AG09319 (cell line): ENCODE data around the gene SYTL5.

Source experiments
- DNase-seq: peaks from one replicate; pipeline ENCODE4 v3.0.0-alpha.2; 2010; ENCODE audit warnings: low read depth; ENCODE audit errors: extremely low read depth
- TF ChIP-seq, protein P1 (sequence below): IDR thresholded peaks from 2 replicates; pipeline ENCODE4 v1.5.1; 2011; ENCODE audit warnings: low read depth, mild to moderate bottlenecking, inconsistent platforms, low read length, moderate library complexity

SYTL5 gene

DNA sequence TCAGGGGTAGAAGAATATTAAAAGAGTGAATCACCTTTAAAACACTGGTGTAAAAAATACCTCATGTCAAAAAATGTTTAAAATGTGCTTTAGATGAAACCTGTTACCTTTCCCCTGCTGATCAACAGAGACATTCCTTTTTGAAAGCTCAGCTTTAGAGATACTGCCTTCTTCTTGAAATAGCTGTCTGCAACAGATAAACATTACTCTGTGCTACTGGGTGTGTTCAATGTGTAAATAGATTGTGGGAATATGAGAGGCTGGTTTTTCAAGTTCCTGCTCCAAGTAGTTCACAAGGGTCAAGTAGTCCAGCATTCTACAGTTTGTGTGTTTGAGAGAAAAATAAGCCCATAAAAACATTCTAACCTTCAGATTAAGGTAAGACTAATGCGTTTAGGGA, at the start of gene SYTL5:
Gene SYTL5 (plus strand): TSS at position 263 of the 400 bp plus-strand sequence. CDS start 27,337 bp downstream, outside the sequence.
- no peak for DNase-seq
- TF ChIP-seq, protein P1, sequence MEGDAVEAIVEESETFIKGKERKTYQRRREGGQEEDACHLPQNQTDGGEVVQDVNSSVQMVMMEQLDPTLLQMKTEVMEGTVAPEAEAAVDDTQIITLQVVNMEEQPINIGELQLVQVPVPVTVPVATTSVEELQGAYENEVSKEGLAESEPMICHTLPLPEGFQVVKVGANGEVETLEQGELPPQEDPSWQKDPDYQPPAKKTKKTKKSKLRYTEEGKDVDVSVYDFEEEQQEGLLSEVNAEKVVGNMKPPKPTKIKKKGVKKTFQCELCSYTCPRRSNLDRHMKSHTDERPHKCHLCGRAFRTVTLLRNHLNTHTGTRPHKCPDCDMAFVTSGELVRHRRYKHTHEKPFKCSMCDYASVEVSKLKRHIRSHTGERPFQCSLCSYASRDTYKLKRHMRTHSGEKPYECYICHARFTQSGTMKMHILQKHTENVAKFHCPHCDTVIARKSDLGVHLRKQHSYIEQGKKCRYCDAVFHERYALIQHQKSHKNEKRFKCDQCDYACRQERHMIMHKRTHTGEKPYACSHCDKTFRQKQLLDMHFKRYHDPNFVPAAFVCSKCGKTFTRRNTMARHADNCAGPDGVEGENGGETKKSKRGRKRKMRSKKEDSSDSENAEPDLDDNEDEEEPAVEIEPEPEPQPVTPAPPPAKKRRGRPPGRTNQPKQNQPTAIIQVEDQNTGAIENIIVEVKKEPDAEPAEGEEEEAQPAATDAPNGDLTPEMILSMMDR: no peak

DNA sequence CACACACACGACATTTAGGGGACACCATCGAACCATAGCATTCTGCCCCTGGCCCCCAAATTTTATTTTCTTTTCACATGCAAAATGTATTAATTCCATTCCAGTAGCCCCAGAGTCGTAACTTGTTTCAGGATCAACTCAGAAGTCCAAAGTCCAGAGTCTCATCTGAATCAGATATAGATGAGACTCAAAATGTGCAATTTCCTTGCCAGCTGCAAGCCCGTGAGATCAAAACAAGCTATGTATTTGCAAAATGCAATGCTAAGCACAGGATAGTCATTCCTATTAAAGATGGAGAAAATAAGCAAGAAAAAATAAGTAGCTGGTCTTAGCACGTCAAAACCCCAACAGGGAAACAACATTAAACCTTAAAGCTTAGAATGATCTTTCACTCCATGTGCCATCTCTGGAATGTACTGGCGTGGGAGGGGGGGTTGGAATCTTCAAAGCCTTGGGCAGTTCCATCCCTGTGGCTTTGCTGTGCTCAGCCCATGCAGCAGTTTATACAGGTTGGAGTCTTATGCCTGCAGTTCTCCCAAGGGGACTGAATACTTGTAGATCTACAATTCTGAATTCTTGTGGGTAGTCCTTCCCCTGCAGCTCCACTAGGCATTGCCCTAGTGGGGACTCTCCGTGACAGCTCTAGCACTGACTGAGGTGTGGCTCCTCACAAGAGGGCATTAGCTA, 47.7 kb upstream of the SYTL5 start:
- TF ChIP-seq, protein P1: no peak
- no peak for DNase-seq

DNA sequence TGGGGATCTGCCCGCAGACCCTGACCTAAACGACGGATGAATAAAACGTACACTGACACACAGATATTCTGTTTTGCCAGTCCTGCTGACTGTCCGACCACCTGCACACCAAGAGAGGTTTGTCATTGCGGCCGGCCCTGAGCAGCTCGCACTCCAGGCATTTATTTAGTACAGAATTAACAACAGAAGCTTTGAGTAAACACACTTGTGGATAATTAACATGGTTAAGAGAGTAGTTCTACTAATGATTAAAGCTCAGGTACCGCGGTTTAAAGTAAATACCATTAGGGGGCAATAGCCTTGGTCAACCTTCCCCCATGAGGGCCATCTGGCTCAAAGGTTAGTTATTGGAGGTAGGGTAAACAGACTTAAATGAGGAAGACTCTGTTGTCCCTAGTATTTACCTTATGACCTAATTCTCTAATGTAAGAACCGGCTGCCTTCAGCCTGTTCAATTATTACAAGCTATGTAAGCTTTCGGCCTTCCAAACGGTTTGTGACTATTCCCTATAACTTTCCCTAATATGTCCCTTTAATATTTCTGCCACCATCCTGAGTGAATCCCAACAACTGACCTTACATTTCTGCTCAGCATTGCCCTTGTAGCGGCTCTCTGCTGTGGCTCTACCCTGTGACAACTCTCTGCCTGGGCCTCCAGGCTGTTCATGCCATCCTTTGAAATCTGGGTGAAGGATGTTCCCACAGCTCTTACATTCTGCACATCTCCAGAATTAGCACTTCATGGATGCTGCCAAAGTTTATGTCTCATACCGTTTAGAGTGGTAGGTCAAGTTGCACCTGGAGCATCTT, 46.9 kb upstream of the SYTL5 start:
- TF ChIP-seq, protein P1: no peak
- no peak for DNase-seq

DNA sequence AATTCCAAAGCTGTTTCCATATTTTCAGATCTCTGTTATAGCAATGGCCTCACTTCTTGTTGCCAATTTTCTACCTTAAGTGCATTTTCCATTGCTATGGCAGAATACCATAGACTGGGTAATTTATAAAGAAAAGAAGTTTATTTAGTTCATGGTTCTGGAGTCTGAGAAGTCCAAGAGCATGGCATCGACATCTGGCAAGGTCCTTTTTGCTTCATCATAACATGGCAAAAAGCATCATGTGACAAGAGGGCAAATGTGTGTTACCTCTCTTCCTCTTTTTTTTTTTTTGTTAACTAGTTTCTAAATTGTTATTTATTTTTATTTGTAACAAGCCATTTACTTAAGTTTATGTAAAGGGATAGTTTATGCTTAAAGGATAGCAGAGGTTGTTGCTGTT, 45.2 kb upstream of the SYTL5 start:
- no peak for DNase-seq
- TF ChIP-seq, protein P1: no peak

DNA sequence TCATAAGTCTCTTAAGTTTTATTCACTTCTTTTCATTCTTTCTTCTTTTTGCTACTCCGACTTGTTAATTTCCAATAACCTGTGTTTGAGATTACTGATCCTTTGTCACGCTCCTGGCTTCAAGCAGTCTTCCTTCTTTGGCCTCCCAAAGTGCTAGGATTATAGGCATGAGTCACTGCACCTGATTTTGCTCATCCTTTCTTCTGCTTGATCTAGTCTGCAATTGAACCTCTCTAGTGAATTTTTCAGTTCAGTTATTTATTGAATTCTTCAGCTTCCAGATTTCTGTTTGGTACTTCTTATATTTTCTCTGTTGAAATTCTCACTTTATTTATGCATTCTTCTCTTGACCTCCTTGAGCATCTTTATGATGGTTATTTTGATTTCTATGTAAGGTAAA, 38.6 kb upstream of the SYTL5 start:
- no peak for DNase-seq
- TF ChIP-seq, protein P1: no peak

DNA sequence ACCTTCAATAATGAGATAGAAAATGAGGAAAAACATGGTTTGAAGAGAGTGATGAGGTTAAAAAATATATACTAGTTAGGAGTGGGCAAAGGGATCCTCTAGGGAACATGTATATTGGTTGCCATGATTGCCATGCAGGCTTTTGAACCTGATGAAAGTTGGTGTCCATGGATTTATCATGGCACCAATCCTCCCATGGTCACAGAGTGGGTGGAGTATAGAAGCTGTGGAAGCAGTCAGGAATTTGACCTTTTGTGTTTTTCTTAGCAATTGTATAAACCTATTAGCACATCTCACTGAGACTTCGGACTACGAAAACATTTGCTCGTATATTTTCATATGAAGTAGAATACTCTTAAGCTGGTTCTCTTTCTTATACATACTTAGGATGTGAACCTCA, 30.9 kb upstream of the SYTL5 start:
- TF ChIP-seq, protein P1: no peak
- no peak for DNase-seq

DNA sequence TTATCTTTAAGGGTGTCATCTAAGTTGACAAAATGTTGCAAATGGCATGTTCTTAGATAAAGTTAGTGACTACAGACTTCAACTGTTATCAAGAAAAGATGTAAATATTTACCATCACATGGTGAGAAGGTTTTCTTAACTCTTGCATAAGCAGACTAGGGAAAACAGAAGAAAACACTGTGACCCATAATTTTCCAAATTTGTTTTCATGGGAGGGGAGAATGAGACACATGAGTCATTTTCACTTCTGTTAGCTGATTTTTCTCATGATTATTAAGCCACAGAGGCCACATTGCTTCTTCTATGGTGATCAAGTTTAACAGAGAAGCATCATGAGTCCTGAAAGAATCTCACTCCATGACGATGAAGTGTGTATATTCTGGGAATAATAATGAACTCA, 30.2 kb upstream of the SYTL5 start:
- no peak for DNase-seq
- TF ChIP-seq, protein P1: no peak
